Cardiac fibroblast (primary cell): ENCODE data around the gene ZNF619.
A peak's percentile ranks its signal among the peaks of the same experiment; 100 is the strongest.
"Not testable (repeated sequence)": the region's sequence is repeated elsewhere in the genome, so short reads cannot be mapped to it uniquely, and the experiment has no call there.

Experiments
- DNase-seq, 2 donors: peaks; one replicate each; pipeline versions ENCODE4 v3.0.0 to v3.0.0-alpha.2; 2010; ENCODE audit warnings: low read depth in 2 of 2
- H3K4me3 ChIP-seq, 2 donors: replicated peaks in 1 of 2; 1 replicate in 1 of 2; 2 replicates in 1 of 2; pipeline ENCODE4 v1.5.1; 2011; ENCODE audit warnings: low read depth in 2 of 2, low read length in 2 of 2, mild to moderate bottlenecking in 2 of 2, moderate library complexity in 1 of 2
- CTCF ChIP-seq: IDR thresholded peaks from one replicate; pipeline ENCODE4 v1.5.1; 2011; ENCODE audit warnings: low read depth, mild to moderate bottlenecking, low read length, inconsistent platforms

ZNF619 gene

GRCh38 chr3:40456279-40456939 is 20.5 kb upstream of the ZNF619 start:
- no peak for TF ChIP-seq CTCF
- no peak for DNase-seq
- peak overlapping the region; percentile 95 to 96 for H3K4me3 ChIP-seq

GRCh38 chr3:40456940-40457823 is 19.7 kb upstream of the ZNF619 start, which contains the start of gene RPL14:
Gene RPL14, plus strand, starts transcription at chr3:40457339. Its CDS starts 133 bp downstream, at chr3:40457472.
- no peak for TF ChIP-seq CTCF
- peak; percentile 97 to 98 for DNase-seq
- H3K4me3 ChIP-seq = peak within 1 kb of the TSS; percentile 95 to 96

GRCh38 chr3:40458473-40458872 is 18.4 kb upstream of the ZNF619 start:
- TF ChIP-seq CTCF = no peak
- peak overlapping the region in 1 of 2 donors; percentile 96 for H3K4me3 ChIP-seq
- no peak for DNase-seq

- H3K4me3 ChIP-seq, DNase-seq: not testable (repeated sequence)
Measured at GRCh38 chr3:40460481-40460880, 16.4 kb upstream of the ZNF619 start.

GRCh38 chr3:40461161-40461560 is 15.8 kb upstream of the ZNF619 start:
- TF ChIP-seq CTCF = no peak

GRCh38 chr3:40462838-40463237 is 14.1 kb upstream of the ZNF619 start:
- DNase-seq, H3K4me3 ChIP-seq: not testable (repeated sequence)

More at GRCh38 chr3:40461161-40461560, 15.8 kb upstream of the ZNF619 start:
- DNase-seq = no peak
- no peak overlapping the region for H3K4me3 ChIP-seq

- no peak for DNase-seq
- no peak for TF ChIP-seq CTCF
- no peak overlapping the region for H3K4me3 ChIP-seq
Measured at GRCh38 chr3:40463579-40463978, 13.3 kb upstream of the ZNF619 start.
